MM.1S (cell line): ENCODE results near the gene ADAMTS17.

ENCODE experiments used
- CTCF ChIP-seq: fragments of 300-600 bp; sonication (generic); IDR thresholded peaks from 2 replicates; pipeline ENCODE4 v1.5.1; 2016; ENCODE audit warnings: antibody characterized with exemption, low read length, mixed read lengths
- EZH2 ChIP-seq: fragments of 300-600 bp; sonication (generic); optimal IDR thresholded peaks from 2 replicates; pipeline ENCODE3; 2017; ENCODE audit warnings: low read depth, mild to moderate bottlenecking, antibody characterized with exemption, low read length, mixed read lengths
- EZH2phosphoT487 ChIP-seq: fragments of 300-600 bp; sonication (generic); IDR thresholded peaks from 2 replicates; pipeline ENCODE4 v1.6.1; 2018; ENCODE audit warnings: antibody characterized with exemption, low read length

- TF ChIP-seq CTCF = peak; percentile 55
- TF ChIP-seq EZH2 = no peak
- TF ChIP-seq EZH2phosphoT487 = no peak
Measured at GRCh38 chr15:100131321-100132224, 210.2 kb downstream of the ADAMTS17 start.
